ENCODE data around the gene ABHD8. TPM values are rescaled to one million over a fixed set of nuclear protein-coding genes. Genes with fewer than 3 reads are reported as not detected.

The ABHD8 gene
- total and polyA plus RNA-seq, 2 of the 13 experiments (the other 11 are each of a cell fraction or from before 2014, with no cell fraction given) = 6.3 to 7.2 TPM

DNA sequence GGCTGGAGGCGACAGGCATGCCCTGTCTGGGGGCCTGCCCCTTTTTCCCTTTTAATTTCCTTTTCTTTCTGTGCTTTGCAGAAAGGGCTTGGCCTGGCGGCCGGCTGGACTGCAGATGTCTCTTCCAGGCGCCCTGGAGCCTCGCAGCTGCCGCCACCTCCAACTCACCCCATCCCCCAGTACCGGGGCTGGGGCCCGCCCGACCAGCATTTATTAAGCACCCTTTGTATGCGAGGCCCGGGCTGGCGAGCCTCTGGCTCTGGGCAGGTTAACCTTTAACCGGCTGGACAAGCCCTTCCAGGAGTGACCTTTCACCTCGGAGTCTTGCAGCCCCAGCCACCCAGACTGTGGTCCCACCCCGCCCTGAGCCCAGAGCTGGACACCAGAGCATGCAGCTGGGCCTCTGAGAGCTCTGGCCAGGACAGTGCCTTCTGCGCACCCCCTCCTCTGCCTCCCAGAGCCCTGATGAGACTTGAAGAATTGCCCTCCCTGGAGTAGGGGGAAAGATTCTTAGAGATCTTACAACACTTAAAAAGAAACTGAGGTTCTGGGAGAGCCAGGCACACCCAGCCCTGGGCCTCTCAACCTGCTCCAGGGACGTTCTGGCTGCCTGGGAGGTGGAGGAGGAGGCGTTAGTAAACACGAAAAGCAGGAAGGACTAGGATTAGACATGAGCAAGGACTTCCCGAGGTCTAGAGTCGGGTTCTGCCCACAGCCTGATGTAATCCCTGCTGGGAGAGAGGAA, 56.4 kb downstream of the ABHD8 start (continued):
- TF ChIP-seq, protein P1, sequence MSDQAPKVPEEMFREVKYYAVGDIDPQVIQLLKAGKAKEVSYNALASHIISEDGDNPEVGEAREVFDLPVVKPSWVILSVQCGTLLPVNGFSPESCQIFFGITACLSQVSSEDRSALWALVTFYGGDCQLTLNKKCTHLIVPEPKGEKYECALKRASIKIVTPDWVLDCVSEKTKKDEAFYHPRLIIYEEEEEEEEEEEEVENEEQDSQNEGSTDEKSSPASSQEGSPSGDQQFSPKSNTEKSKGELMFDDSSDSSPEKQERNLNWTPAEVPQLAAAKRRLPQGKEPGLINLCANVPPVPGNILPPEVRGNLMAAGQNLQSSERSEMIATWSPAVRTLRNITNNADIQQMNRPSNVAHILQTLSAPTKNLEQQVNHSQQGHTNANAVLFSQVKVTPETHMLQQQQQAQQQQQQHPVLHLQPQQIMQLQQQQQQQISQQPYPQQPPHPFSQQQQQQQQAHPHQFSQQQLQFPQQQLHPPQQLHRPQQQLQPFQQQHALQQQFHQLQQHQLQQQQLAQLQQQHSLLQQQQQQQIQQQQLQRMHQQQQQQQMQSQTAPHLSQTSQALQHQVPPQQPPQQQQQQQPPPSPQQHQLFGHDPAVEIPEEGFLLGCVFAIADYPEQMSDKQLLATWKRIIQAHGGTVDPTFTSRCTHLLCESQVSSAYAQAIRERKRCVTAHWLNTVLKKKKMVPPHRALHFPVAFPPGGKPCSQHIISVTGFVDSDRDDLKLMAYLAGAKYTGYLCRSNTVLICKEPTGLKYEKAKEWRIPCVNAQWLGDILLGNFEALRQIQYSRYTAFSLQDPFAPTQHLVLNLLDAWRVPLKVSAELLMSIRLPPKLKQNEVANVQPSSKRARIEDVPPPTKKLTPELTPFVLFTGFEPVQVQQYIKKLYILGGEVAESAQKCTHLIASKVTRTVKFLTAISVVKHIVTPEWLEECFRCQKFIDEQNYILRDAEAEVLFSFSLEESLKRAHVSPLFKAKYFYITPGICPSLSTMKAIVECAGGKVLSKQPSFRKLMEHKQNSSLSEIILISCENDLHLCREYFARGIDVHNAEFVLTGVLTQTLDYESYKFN (CRISPR knock-in tag; conservative IDR thresholded peaks at IDR 0.05) = peak; percentile 60
- 0 out of 2 replicates have a peak, but pooled peaks have one; percentile 22 for TF ChIP-seq ARNTL (CRISPR knock-in tag; IDR thresholded peaks at IDR 0.05)
- no peak for TF ChIP-seq PHF5A (CRISPR knock-in tag; IDR thresholded peaks at IDR 0.05; ENCODE audit: low read depth, unreplicated experiment)
- 0 out of 2 replicates have a peak, but pooled peaks have one; percentile 36 for TF ChIP-seq SALL2 (CRISPR knock-in tag; IDR thresholded peaks at IDR 0.05)
- TF ChIP-seq, protein P2, sequence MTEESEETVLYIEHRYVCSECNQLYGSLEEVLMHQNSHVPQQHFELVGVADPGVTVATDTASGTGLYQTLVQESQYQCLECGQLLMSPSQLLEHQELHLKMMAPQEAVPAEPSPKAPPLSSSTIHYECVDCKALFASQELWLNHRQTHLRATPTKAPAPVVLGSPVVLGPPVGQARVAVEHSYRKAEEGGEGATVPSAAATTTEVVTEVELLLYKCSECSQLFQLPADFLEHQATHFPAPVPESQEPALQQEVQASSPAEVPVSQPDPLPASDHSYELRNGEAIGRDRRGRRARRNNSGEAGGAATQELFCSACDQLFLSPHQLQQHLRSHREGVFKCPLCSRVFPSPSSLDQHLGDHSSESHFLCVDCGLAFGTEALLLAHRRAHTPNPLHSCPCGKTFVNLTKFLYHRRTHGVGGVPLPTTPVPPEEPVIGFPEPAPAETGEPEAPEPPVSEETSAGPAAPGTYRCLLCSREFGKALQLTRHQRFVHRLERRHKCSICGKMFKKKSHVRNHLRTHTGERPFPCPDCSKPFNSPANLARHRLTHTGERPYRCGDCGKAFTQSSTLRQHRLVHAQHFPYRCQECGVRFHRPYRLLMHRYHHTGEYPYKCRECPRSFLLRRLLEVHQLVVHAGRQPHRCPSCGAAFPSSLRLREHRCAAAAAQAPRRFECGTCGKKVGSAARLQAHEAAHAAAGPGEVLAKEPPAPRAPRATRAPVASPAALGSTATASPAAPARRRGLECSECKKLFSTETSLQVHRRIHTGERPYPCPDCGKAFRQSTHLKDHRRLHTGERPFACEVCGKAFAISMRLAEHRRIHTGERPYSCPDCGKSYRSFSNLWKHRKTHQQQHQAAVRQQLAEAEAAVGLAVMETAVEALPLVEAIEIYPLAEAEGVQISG (CRISPR knock-in tag; IDR thresholded peaks at IDR 0.05) = peak; percentile 42; the same call in 1 of the 2 replicates
- TF ChIP-seq, protein P3, sequence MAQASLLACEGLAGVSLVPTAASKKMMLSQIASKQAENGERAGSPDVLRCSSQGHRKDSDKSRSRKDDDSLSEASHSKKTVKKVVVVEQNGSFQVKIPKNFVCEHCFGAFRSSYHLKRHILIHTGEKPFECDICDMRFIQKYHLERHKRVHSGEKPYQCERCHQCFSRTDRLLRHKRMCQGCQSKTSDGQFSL (CRISPR knock-in tag; IDR thresholded peaks at IDR 0.05) = no peak
- no peak for TF ChIP-seq DMAP1 (CRISPR knock-in tag; IDR thresholded peaks at IDR 0.05)
- no peak; the same call in 1 of the 2 replicates for TF ChIP-seq PHF8 (CRISPR knock-in tag; IDR thresholded peaks at IDR 0.05)
- TF ChIP-seq ZNF598 (CRISPR knock-in tag; IDR thresholded peaks at IDR 0.05; ENCODE audit: borderline replicate concordance) = no peak
- TF ChIP-seq ZNF230 (CRISPR knock-in tag; IDR thresholded peaks at IDR 0.05) = no peak
- TF ChIP-seq ZNF567 (CRISPR knock-in tag; IDR thresholded peaks at IDR 0.05; ENCODE audit: borderline replicate concordance) = no peak
- no peak; the same call in 1 of the 2 replicates for TF ChIP-seq NFYC (CRISPR knock-in tag; IDR thresholded peaks at IDR 0.05)
- TF ChIP-seq ZFP36L2 (CRISPR knock-in tag; IDR thresholded peaks at IDR 0.05) = no peak
- TF ChIP-seq, protein P4, sequence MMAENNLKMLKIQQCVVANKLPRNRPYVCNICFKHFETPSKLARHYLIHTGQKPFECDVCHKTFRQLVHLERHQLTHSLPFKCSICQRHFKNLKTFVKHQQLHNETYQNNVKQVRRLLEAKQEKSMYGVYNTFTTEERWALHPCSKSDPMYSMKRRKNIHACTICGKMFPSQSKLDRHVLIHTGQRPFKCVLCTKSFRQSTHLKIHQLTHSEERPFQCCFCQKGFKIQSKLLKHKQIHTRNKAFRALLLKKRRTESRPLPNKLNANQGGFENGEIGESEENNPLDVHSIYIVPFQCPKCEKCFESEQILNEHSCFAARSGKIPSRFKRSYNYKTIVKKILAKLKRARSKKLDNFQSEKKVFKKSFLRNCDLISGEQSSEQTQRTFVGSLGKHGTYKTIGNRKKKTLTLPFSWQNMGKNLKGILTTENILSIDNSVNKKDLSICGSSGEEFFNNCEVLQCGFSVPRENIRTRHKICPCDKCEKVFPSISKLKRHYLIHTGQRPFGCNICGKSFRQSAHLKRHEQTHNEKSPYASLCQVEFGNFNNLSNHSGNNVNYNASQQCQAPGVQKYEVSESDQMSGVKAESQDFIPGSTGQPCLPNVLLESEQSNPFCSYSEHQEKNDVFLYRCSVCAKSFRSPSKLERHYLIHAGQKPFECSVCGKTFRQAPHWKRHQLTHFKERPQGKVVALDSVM (CRISPR knock-in tag; IDR thresholded peaks at IDR 0.05) = peak; percentile 69; the same call in 1 of the 2 replicates
- TF ChIP-seq ARID5B (CRISPR knock-in tag; IDR thresholded peaks at IDR 0.05) = 0 out of 2 replicates have a peak, but pooled peaks have one; percentile 48
